GM19395 (cell line): Measurements from ENCODE around the gene OSBPL3.
"Not testable (repeated sequence)": the region's sequence is repeated elsewhere in the genome, so short reads cannot be mapped to it uniquely, and the experiment has no call there.

ENCODE experiments used
- ATAC-seq: cut with Tn5 transposase; IDR thresholded peaks from one replicate; pipeline ENCODE4 v1.9.1; 2021; ENCODE audit warnings: mild to moderate bottlenecking, moderate library complexity; ENCODE audit not compliant: unreplicated experiment

OSBPL3 gene

DNA sequence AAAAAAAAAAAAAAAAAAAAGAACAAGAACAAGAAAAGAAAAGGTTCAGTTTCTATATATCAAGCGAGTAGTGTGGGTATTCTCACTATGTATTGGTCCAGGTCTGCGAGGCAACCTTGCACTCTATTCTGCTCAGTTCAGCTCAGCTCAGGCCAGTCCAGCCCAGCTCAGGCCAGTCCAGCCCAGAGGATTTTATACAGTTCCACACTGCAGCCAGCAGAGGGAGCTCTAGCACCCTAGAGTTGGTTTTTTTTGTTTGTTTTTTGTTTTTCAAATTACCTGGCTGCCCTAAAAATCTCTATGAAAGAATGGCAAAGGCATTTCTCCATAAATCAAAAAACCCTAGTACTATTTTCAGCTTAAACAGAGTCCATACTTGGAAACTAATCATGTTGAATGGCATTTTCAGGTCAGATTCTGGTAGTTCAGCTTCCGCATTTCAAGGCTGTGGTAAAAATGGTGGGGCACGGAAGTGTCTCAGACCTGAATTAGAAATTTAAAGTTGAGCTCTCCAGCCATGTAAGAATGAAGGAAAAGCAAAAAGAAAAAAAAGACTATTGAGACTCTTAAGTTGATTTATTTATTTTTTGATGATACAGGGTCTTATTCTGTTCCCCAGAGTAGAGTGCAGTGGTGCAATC, 167.6 kb downstream of the OSBPL3 start:
- ATAC-seq = no peak

DNA sequence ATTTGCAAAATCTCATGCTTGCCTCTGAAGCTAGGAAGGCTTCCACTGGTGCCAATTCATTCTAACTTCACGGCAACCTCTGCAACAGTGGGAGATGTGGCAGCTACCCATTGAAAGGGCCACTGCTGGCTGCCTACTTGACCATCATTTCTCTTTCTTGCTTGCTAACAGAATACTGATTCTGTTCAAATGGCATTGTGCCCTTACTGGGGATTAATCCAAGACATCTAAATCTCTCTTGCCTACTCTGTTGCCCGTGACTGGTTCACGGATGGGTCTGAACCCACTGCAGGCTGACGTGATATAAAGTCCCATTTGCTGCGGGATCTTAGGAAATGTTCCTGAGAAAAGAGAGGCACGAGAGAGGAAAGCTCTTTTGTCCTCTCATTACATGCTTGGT, 171.5 kb downstream of the OSBPL3 start:
- no peak for ATAC-seq

DNA sequence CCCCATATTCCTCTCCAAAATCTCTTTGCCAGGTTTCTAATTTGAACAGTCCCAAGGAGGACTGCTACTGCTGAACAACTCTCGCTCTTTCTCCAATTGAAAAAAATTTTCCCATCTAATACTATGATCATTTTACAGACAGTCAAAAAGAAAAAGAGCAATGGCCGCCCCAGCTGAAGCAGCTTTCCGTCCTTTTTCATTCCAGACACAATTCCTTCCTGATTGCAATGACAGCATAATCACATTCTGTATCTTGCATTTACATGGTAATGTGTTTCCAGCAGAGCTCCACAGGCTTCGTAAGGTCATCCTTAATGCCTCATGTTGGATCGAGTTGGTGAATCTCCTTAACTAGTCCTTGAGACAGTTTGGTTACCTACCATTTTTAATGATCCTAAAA, 177.7 kb downstream of the OSBPL3 start:
- ATAC-seq = no peak

DNA sequence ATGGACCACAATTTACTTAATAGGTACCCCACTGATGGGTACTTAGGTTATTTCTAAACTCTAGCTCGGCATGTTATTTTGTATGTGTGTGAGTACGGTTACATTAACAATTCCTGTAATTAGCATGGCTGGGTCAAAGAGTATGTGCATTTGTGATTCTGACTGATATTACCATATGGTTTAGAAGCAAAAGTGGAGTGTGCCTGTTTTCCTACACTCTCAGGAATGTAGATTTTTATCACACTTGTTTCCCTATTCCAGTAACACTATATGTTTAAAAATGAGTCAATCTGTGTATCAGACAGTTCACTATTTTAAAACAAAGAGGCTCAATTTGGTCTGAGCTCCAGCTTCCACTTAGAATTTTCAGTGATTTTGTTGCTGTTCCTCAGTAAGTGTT, 178.1 kb downstream of the OSBPL3 start:
- ATAC-seq = no peak

DNA sequence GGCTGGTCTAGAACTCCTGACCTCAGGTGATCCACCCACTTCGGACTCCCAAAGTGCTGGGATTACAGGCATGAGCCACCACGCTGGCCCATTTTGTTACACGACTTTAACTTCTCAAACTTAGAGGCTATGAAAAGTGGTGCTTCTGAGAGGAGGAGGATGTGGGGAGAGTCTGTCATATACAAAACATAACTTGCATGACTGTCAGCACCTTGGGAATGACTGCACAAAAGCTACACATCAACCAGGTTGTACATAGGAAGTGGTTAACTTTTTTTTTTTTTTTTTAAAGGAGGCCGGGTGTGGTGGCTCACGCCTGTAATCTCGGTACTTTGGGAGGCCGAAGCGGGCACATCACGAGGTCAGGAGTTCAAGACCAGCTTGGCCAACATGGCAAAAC, 179.3 kb downstream of the OSBPL3 start:
- no peak for ATAC-seq

DNA sequence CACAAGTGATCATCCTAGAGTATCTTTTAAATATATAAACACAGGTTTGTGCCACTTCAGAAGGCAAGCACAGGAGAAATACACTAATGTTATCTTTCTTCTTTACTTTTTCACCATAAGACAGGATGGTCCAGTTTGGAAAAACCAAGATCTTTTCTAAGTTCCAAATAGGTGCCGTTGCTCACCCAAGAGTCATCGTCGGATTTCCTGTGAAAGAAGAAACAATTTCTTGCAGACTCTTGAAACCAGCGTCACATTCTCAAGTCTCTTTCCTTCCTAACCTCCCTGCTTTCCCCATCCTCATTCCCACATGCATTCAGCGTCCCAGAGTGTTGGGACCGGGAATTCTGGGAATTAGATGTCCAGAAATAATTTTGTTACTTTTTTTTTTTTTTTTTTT, 179.9 kb downstream of the OSBPL3 start:
- no peak for ATAC-seq

DNA sequence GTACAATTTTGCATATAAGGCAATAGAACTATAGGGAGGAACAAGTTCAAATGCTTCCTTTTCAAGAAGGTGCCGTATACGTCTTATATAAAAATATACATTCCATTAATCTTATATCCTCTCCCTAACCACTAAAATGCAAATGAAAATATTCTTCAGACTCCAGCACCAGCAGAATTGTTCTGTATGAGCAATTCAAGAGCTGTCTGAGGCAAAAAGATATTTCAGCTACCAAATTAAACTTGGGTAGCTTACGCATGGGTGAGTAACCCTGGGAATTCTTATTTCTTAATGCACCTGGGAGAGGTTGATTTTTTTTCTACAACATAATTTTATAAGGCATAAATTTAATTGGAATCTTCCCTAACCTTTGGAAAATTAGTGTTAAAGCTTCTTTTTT, 180.5 kb downstream of the OSBPL3 start:
- ATAC-seq = no peak

DNA sequence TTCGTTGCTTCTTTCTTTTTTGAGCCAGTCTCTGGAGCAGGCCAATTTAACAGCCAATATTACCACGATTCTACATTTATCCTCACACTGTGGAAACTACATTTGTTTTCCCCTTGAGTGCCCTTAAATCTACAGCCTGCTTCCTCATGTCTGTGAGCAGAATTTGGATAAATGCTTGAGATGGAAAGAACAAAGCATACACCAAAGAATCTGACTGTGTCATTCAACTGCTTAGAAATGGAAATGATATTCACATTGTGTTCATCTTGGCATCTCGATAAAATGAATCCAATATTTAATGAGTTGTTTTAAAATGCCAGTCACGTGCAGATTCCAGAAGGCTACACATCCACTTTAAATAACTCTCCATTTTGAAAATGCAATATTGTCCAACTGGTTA, 181.7 kb downstream of the OSBPL3 start:
- ATAC-seq = no peak

DNA sequence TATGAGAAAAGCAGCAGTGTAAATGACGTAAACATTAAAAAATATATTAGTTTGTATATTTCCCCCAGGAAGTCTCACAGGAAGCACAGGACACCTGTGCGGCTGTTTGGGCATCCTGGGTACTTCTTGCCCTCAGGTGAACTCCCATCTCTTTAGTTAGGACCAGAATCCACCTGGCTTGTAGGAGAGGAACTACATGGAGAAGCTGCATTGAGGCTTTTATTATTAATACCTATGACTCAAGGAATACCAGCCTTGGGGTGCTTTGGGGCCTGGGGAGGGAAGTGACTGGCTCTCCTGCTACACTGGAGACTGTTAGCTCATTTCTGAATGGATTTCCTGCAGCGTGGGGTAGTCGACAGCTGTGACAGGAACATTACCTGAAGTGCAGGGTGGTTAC, 182.7 kb downstream of the OSBPL3 start:
- ATAC-seq = no peak

DNA sequence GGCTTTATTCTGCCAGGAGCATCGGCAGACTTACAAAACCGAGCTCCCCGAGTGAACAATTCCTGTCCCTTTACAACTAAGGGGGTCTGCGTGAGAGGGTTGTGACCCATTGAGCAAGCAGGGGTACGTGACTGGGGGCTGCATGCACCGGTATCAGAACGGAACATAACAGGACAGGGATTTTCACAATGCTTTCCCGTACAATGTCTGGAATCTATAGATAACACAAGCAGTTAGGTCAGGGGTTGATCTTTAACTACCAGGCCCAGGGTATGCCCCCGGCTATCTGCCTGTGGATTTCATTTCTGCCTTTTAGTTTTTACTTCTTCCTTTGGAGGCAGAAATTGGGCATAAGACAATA, 184.6 kb downstream of the OSBPL3 start:
- ATAC-seq = no peak

DNA sequence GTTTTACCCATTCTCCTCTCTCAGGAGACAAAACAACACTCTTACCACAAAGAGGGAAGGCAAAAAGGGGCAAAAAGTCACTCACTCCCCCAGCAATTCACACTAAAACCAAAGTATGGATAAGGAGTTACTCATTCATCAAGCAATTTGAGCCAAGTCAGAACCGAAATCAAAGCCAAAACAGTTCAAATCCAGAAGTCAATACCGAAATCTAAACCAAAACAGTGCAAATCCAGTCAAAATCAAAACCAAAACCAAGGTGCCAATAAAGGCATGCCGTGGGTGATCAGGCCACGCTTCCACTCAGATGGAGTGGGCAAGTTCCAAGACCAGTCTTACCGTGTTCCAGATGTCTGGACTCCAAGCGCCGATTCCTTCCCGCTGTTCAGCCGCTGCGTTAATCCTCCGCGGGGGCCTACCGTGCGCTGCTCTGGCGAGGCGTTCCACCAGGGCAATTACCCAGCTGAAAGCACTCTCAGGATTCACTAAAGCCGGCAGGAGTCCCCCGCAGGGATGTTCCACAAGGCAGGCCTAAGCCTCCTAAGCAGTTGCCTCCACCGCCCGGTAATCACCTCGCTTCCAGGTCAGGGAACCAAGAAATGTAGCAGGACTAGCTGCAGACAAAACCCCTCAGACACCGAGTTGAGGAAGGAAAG, 185.1 kb downstream of the OSBPL3 start:
- not testable (repeated sequence) for ATAC-seq

DNA sequence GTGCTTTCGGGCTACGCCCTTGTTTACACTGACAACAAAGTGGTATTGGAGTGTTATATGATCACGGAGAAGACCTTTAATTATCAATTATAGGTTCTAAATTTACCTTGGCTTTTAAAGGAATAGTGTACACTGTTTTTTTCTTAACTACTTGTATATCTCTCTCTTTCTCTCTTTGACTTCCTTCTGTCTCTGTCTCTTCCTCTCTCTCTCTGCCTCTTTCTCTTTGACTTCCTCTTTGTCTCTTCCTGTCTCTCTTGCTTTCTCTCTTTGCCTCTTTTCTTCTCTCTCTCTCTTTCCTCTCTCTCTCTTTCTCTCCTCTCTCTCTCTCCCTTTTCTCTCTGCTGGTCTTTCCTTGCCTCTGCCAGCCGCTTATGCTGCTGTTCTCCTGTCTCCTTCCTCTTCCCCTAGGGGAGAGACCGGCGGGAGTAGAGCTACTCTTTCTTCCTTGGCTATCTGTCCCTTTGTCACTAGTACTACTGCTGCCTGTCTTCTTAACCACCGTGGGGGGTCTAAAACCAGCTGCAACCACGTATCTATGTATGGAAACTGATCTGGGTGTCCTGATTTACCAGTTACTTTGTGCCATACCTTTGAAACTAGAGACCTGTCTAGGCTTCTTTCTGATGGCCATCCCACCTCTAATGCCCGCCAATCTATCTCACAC, 185.9 kb downstream of the OSBPL3 start:
- no peak for ATAC-seq

DNA sequence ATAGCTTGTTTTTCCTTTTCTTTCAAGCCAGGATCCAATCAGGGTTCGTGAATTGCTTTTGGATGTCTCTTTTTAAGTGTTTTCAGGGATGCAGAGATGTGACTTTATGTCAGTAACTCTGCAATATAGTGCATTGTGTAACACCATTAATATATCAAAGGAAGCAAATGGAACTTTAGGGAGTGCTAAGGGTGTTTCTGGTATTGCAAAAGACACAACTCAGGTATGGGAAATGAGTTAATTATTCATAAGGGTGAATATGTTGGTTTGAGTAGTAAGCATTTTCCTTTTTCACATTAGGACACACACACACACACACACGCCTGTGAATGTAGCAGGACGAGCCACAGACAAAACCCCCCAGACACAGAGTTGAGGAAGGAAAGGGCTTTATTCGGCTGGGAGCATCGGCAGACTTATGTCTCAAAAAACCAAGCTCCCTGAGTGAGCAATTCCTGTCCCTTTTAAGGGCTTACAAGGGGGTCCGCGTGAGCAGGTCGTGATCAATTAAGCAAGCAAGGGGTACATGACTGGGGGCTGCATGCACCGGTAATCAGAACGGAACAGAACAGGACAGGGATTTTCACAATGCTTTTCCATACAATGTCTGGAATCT, 190.9 kb downstream of the OSBPL3 start:
- ATAC-seq = no peak

DNA sequence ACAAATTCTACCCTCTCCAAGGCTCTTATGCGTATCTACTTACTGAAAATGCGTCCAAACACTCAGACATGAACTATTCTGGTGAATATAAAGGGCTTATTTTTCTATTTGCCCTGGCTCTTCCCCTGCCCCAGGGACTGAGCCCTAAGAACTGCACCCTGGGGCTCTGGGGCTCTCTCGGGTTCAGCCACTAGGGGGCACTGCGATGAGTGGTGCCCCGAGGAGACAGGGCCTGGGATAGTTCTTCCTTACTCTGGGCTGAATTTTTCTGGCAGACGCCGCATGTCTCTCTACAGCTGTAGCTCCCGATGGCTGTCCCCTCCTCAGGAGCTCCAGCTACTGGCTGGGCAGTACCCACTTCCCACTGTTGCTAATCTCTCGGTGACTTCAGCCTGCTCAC, 191.9 kb downstream of the OSBPL3 start:
- ATAC-seq = no peak

DNA sequence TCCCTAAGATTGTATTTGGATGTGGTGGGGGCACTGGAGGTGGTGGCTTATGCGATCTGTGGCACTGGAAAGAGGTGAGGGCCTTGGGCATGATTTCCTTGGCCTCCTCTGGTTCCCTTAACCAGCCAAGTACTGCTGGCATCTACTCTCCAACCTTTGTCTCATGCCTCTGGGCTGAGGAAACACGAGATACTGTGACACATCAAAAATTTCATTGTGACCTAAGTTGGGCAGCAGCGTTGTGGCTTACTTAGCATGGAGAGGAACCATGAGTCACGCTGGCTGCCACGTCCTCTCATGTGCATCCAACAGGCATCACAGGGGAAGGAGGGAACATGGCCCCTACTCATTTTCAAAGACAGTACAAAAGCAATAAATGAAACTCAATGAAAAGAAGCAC, 193.0 kb downstream of the OSBPL3 start:
- ATAC-seq = no peak

DNA sequence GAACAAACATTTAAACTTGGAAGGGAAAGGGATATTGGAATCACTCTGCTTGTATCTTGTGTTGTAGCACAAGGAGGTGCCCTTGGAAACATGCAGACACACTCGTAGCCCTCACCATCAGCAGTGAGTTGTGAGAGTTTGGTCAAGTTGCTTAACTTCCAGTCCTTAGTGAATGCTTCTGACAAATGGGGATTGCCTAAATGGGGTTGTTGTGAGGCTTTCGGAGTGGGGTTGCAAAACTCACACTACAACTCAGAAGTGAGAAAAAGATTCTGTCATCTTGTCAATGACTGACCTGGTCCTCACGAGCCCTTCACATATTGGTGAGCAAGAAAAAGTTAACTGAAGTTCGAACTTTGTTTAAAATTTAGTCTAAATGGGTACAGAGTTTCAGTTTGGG, 193.7 kb downstream of the OSBPL3 start:
- ATAC-seq = no peak

DNA sequence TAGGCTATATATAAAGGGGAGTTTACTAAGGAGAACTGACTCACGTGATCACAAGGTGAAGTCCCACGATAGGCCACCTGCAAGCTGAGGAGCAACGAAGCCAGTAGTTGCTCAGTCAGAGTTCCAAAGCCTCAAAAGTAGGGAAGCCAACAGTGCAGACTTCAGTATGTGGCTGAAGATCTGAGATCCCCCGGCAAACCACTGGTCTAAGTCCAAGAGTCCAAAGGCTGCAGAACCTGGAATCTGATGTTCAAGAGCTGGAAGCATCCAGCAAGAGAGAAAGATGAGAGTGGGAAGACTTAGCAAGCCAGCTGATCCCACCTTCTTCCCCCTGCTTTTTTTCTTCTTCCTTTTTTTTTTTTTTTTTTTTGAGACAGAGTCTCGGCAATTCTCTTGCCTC, 195.7 kb downstream of the OSBPL3 start:
- ATAC-seq = no peak

DNA sequence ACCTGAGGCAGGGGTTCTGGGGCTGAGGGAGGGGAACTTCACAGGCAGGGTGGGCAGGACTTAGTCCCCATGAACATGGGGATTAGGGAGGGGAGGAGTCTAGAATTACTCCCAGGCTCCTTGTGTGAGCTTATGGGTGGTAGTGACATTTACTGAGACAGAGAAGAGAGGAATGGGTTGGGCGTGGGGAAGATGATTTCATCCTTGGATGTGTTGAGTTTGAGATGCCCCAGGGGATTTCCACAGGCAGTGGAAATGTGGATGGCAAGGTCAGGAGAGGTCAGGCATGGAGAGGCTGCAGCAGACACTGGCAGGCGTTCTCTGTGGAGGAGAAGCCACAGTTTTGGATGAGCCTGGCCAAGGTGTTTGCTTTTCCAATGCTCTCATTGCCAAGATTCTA, 196.3 kb downstream of the OSBPL3 start:
- no peak for ATAC-seq

DNA sequence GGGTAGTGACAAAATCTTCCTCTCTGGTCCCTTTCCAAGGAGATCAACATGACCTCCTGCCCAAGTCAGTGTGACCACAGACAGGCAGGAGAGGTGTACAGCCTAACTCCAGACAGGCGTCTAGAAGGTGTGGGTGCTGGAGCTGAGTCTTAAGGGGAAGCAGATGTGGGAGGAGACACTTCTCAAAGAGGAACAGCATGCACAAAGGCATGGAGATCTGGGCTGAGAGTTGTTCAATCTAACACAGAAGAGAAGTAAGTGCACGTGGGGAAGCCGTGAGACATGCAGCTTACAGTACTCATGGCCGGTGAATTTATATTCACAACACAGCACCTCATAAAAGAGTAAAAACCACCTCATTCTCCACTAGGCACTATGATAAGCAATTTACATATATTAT, 198.9 kb downstream of the OSBPL3 start:
- no peak for ATAC-seq

DNA sequence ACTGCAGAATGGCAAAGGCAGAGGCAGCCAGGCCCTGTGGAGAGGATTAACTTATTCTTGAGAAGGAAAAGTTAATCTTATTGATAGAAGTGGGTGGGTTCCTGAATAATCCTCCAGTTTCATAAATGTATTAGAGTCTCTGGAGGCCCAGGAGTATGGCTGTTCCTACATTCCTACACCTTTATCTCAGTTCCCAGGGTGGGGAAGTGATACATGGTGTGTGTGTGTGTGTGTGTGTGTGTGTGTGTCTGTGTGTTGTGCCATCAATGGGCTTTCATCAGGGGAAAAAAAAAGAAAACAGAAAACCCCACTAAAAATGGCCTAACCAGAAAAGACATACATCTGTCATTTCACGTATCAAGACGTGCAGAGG, 200.7 kb downstream of the OSBPL3 start:
- no peak for ATAC-seq

DNA sequence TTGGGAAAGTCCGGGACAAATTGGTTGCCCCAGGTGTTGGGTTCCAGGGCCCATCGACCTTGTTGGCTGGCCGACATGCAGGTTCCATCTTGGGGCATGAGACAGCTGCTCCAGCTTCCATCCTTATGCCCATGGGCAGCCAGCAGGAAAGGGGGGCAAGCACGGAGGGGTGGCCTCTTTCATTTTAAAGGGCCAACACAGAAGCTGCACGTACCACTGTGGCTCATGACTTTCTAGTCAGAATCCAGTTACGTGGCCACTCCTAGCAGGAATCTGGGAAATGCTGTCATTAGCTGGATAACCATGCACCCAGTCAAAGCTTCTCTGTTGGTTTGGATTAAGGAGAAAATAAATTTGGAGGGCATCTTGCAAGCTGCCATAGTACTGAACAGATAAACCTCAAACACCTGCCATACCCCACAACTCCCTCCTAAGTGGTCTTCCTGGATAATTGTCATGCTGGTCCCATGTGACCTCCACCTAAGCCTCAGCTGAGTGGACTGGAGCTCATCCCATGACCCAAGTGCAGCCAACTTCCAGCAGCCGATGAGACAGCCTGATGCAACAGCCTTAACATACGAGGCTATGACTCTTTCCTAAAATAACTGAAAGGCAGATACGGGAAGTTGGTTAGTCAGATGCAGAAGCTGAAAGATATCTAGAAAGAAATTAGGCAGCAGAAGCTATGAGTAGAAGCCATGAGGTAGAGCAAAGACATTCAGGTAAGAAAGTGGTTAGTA, 201.3 kb downstream of the OSBPL3 start:
- ATAC-seq = peak; percentile 60

DNA sequence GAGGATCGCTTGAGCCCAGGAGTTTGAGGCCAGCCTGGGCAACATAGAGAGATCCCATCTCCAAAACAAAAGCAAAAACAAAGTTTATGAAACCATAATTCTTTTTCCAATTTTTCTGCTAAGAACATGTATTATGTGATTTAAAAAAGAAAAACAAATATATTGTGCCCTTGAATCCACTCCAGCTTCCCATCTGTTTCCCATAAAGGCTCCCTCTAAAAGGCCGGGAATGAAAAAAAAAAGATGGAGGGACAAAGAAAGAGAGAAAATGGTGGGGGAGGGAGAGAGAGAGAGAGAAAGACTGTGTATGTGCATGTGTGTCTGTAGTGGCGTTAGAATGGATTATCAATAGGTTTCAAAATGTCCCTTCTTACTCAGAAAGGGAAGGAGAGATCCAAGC, 202.2 kb downstream of the OSBPL3 start:
- no peak for ATAC-seq
